GM18526 (cell line): ENCODE data around the gene FSTL4.

Source experiments
- POLR2A ChIP-seq: IDR thresholded peaks from 3 replicates; pipeline ENCODE4 v1.6.1; 2011; ENCODE audit not compliant: insufficient read length; ENCODE audit errors: extremely low read depth

FSTL4 gene

GRCh38 chr5:133538718-133539117, 73.6 kb downstream of the FSTL4 start:
- no peak for TF ChIP-seq POLR2A

- no peak for TF ChIP-seq POLR2A
Measured at GRCh38 chr5:133534566-133534965, 77.8 kb downstream of the FSTL4 start.

DNA sequence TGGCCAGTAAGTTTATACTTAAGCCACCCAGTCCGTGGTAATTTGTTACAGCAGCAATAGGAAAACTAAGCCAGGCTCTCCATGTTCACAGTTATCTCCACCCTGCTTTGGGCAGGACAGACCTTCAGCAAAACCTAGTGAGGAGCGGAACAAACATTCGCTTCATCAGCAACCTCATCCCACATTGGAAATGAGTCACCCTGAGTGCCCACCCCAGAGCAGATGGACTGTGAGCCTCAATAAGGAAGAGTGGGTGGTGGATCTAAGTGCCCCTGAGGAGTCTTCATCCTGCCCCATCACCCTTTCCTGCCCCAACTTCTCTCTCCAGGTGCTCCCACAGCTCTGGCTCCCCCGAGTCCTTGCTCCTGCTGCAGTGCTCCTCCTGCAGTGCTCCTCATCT, 78.8 kb downstream of the FSTL4 start:
- no peak for TF ChIP-seq POLR2A

DNA sequence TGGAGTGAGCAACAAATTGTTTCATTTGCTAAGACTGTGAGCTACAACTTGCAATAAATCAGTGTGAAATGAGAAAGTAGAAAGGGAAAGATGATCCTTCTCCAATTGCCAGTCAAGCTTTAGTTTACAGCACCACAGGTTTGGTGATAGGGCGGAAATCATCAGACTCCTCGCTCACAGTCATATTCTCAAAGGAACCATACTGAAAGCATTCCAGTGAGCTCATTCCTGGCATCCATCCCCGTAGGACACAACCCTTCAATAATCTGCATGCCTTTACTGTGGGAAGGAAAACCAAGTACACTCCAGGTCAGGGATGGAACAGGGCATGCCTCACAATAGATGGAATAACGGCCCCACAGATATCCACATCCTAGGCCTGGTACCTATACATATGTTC, 80.7 kb downstream of the FSTL4 start:
- TF ChIP-seq POLR2A: no peak

GRCh38 chr5:133531178-133531577, 81.2 kb downstream of the FSTL4 start:
- no peak for TF ChIP-seq POLR2A

- no peak for TF ChIP-seq POLR2A
Measured at GRCh38 chr5:133530270-133530669, 82.1 kb downstream of the FSTL4 start.

- no peak for TF ChIP-seq POLR2A
Measured at GRCh38 chr5:133528841-133529240, 83.5 kb downstream of the FSTL4 start.

- TF ChIP-seq POLR2A: no peak
Measured at GRCh38 chr5:133527311-133527710, 85.0 kb downstream of the FSTL4 start.

DNA sequence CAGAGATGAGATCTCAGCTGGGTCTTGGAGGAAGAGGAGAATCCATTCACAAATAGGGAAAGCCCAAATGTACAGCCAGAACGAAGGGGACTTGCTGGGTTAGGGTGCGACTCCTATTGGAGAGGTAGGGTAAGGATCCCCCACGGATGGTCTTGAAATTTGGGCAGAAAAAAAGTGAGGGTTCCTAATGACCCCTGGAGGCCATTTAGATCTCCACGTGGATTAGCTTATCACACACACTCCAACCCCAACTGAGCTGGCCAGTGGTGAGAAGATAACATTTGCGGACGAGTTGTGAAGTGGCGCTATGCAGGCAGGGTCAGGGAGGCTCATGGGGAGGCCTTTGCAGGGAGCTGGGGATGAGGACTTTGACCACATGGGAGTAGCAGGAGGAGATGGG, 86.0 kb downstream of the FSTL4 start:
- TF ChIP-seq POLR2A: no peak

DNA sequence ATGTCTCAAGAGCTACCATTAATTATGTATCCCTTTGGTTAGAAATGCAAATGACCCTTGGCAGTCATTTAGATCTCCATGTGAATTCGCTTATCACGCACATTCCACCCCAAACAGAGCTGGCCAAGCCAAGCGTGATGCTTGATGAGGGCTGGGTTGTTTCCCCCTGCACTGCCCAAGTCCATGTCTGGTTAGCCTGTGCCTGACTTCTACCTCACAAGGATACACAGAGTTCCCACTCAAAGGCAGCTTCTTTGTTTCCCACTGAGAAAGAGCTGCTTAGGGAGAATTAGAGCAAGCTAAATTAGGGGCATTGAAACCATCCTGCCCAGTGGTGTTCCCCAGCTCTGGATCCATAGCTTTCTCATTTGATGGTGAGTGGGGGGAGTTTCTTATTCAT, 87.2 kb downstream of the FSTL4 start:
- TF ChIP-seq POLR2A: no peak

DNA sequence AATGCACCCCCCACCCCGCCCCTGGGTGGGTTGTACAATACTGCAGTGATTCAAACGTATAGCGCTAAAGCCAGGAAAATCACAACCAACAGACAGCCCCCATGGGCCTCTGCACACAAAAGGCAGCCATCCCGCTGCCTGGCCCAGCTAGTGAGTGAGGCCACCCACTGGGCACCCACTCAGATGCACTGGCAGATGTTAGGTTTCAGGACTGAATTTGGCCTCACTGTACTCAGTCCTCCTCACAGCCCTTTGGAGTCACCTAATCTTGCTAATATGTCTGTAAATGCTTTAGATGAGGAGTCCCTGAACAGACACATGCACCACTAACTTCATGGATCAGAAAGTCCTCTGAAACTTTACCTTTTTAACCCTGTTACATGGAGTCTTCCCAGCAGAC, 87.7 kb downstream of the FSTL4 start:
- no peak for TF ChIP-seq POLR2A

DNA sequence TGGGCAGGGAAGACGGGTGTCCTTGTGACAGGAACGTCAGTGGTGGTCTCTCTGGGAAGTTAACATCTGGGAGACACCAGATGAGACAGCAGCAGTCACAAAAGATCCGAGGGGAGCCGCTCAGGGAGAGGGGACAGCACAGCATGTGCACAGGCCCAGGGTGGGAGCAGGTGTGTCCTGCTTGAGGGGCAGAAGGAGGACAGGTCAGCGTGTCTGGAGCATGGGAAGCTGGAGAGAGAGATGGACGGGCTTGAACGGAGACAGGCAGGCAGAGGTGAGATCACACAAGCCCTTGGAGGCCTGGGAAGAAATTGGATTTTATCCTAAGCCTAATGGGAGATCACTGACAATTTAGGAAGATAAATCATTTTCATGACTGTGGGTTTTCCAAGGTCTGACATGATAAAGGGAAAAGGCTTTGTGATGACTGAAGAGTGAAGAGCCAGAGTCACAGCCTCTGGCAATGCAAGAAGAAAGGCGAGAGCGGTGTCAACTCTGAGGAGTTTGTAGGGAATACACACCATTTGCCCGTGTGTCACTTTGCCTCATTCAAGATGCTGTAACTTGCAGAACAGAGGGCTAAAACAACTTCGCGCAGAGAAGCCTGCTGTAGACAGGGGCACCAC, 88.3 kb downstream of the FSTL4 start:
- TF ChIP-seq POLR2A: no peak

- TF ChIP-seq POLR2A: no peak
Measured at GRCh38 chr5:133523013-133523658, 89.2 kb downstream of the FSTL4 start.

DNA sequence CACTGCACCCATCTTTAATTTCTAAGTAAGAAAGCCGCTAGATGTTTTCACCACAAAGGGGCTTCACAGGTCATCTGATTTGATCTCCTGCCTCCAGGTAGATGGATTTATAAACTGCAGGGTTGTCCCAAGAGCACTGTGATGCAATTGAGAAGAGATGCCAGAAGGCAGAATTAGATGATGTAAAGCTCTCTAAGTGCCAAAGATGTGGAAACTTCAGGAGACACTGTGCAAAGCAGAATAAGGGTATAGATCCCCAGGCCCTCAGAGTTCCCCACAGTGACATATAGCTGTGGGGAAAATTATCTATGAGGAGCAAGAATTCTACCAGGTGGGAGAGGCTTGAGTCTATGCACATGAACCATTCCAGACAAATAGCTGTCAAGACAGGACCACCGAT, 90.5 kb downstream of the FSTL4 start:
- no peak for TF ChIP-seq POLR2A

DNA sequence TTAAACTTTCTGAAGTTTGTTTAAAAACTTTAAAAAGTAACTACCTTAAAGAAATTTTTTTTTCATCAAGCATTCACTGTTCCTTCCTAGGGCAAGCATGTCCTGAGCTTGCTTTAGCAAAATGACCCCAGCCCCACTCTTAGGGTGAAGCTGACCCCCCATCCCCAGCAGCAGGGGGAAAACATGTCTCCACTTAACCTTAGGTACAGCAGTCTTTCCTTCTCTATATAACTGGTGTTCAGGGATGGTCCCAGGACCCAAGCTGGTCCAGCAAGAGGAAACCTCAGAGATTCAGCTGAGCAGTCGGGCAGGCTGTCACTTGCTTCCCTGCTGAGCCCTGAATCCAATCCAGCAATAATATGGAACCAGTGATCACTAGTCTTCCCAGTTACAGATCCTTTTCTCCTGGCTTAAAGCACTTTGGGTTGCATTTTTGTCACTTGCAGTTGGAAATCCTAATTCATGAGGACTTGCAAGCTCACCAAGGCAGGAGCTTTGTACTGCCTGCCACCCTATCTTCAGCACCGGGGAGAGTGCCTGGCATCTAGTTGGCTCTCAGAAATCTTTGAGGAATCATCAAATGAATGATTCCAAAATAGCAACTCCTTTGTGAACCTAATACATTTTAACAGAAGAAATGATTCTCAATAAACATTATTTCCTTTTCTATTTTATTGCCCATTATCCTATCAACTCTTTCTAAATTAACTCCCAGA, 91.2 kb downstream of the FSTL4 start:
- no peak for TF ChIP-seq POLR2A

GRCh38 chr5:133520062-133520461, 92.3 kb downstream of the FSTL4 start:
- no peak for TF ChIP-seq POLR2A
